SJSA1 (cell line): Measurements from ENCODE around the gene CHPT1. TPM values are rescaled to one million over a fixed set of nuclear protein-coding genes. Genes with fewer than 3 reads are reported as not detected.

ENCODE experiments used
- DNase-seq, 2 experiments: peaks; one replicate each; pipeline ENCODE4 v3.0.0-alpha.2; 2015 to 2020; ENCODE audit warnings: low spot score in 2 of 2, low read depth in 1 of 2
- H3K27ac ChIP-seq: fragments of 250-450 bp; sonication (Bioruptor Pico); 2 replicates; pipeline ENCODE4 v1.5.1; 2020; ENCODE audit warnings: mild to moderate bottlenecking, moderate library complexity
- H3K27me3 ChIP-seq: fragments of 250-450 bp; sonication (Bioruptor Pico); replicated peaks from 2 replicates; pipeline ENCODE4 v1.5.1; 2020; ENCODE audit warnings: mild to moderate bottlenecking, moderate library complexity
- H3K36me3 ChIP-seq: fragments of 250-450 bp; sonication (Bioruptor Pico); 2 replicates; pipeline ENCODE4 v1.5.1; 2020; ENCODE audit warnings: mild to moderate bottlenecking
- H3K4me1 ChIP-seq: fragments of 250-450 bp; sonication (Bioruptor Pico); replicated peaks from 2 replicates; pipeline ENCODE4 v1.6.1; 2021; ENCODE audit warnings: mild to moderate bottlenecking
- H3K4me3 ChIP-seq: fragments of 250-450 bp; sonication (Bioruptor Pico); 2 replicates; pipeline ENCODE4 v1.5.1; 2020; ENCODE audit warnings: mild to moderate bottlenecking
- H3K9me3 ChIP-seq: fragments of 250-450 bp; sonication (Bioruptor Pico); replicated peaks from 2 replicates; pipeline ENCODE4 v1.5.1; 2020; ENCODE audit warnings: mild to moderate bottlenecking
- total RNA-seq: library from RNA; depleted of rRNA; stranded (reverse); fragments of >200 nt; shearing (Covaris generic); gene quantifications from 2 replicates; pipeline ENCODE4 v1.2.3, GENCODE V29; 2014

Gene CHPT1
- total RNA-seq, 1 experiment from 2014 or later, result 44.8 TPM

GRCh38 chr12:101743724-101744472, 46.5 kb downstream of the CHPT1 start:
- H3K36me3 ChIP-seq, result peaks cover 8% of the 10 kb centered on the region; the same call in 1 of the 2 replicates
- no peak overlapping the region for H3K27ac ChIP-seq
- H3K9me3 ChIP-seq, result no peaks in the 10 kb centered on the region
- no peaks in the 10 kb centered on the region for H3K27me3 ChIP-seq
- no peak for DNase-seq
- no peak overlapping the region for H3K4me3 ChIP-seq
- H3K4me1 ChIP-seq, result no peaks in the 10 kb centered on the region

- Histone ChIP-seq H3K27me3 (no peaks in the 10 kb centered on the region), H3K9me3 (no peaks in the 10 kb centered on the region), H3K27ac (no peak overlapping the region), H3K36me3 (peaks cover 8% of the 10 kb centered on the region; the same call in 1 of the 2 replicates), H3K4me1 (no peaks in the 10 kb centered on the region), H3K4me3 (no peak overlapping the region)
- no peak for DNase-seq
These were observed 48.0 kb downstream of the CHPT1 start for GRCh38 chr12:101745481-101745880.

GRCh38 chr12:101746196-101746595, 48.8 kb downstream of the CHPT1 start:
- no peak for DNase-seq
- Histone ChIP-seq H3K4me3 (no peak overlapping the region), H3K27me3 (no peaks in the 10 kb centered on the region), H3K4me1 (no peaks in the 10 kb centered on the region), H3K36me3 (peaks cover 8% of the 10 kb centered on the region; the same call in 1 of the 2 replicates), H3K9me3 (no peaks in the 10 kb centered on the region), H3K27ac (no peak overlapping the region)

- Histone ChIP-seq H3K27ac (no peak overlapping the region), H3K4me3 (no peak overlapping the region), H3K36me3 (peaks cover 8% of the 10 kb centered on the region; the same call in 1 of the 2 replicates), H3K9me3 (no peaks in the 10 kb centered on the region), H3K27me3 (no peaks in the 10 kb centered on the region), H3K4me1 (no peaks in the 10 kb centered on the region)
- DNase-seq, result no peak
These were observed 49.2 kb downstream of the CHPT1 start for GRCh38 chr12:101746661-101747060.

GRCh38 chr12:101747697-101748096, 50.3 kb downstream of the CHPT1 start:
- Histone ChIP-seq H3K27ac (no peak overlapping the region), H3K36me3 (peaks cover 10% of the 10 kb centered on the region; the same call in 1 of the 2 replicates), H3K4me3 (no peak overlapping the region), H3K4me1 (no peaks in the 10 kb centered on the region), H3K9me3 (no peaks in the 10 kb centered on the region), H3K27me3 (no peaks in the 10 kb centered on the region)
- no peak for DNase-seq

GRCh38 chr12:101748907-101749306, 51.5 kb downstream of the CHPT1 start:
- H3K36me3 ChIP-seq, result peaks cover 7% of the 10 kb centered on the region; the same call in 1 of the 2 replicates
- no peaks in the 10 kb centered on the region for H3K9me3 ChIP-seq
- H3K4me3 ChIP-seq, result no peak overlapping the region
- no peaks in the 10 kb centered on the region for H3K27me3 ChIP-seq
- no peak for DNase-seq
- H3K4me1 ChIP-seq, result no peaks in the 10 kb centered on the region
- H3K27ac ChIP-seq, result no peak overlapping the region

- no peak overlapping the region for H3K4me3 ChIP-seq
- 0 out of 2 replicates have a peak, but pooled peaks cover 2% of the 10 kb centered on the region for H3K36me3 ChIP-seq
- no peak for DNase-seq
- no peaks in the 10 kb centered on the region for H3K4me1 ChIP-seq
- no peaks in the 10 kb centered on the region for H3K27me3 ChIP-seq
- no peak overlapping the region for H3K27ac ChIP-seq
- H3K9me3 ChIP-seq, result no peaks in the 10 kb centered on the region
These were observed 52.2 kb downstream of the CHPT1 start for GRCh38 chr12:101749657-101750056.

GRCh38 chr12:101750152-101750551, 52.7 kb downstream of the CHPT1 start:
- H3K36me3 ChIP-seq, result 0 out of 2 replicates have a peak, but pooled peaks cover 2% of the 10 kb centered on the region
- no peaks in the 10 kb centered on the region for H3K9me3 ChIP-seq
- H3K4me1 ChIP-seq, result no peaks in the 10 kb centered on the region
- H3K27me3 ChIP-seq, result no peaks in the 10 kb centered on the region
- no peak for DNase-seq
- H3K4me3 ChIP-seq, result no peak overlapping the region
- no peak overlapping the region for H3K27ac ChIP-seq

- no peaks in the 10 kb centered on the region for H3K27me3 ChIP-seq
- no peak overlapping the region for H3K27ac ChIP-seq
- peak in 1 of 2 experiments; percentile 14 for DNase-seq
- no peaks in the 10 kb centered on the region for H3K36me3 ChIP-seq
- no peak overlapping the region for H3K4me3 ChIP-seq
- no peaks in the 10 kb centered on the region for H3K4me1 ChIP-seq
- H3K9me3 ChIP-seq, result no peaks in the 10 kb centered on the region
These were observed 62.1 kb downstream of the CHPT1 start for GRCh38 chr12:101759396-101760047.

- Histone ChIP-seq H3K9me3 (no peaks in the 10 kb centered on the region), H3K27ac (no peak overlapping the region), H3K4me3 (no peak overlapping the region), H3K36me3 (peaks cover 2% of the 10 kb centered on the region; the same call in 1 of the 2 replicates), H3K4me1 (no peaks in the 10 kb centered on the region), H3K27me3 (no peaks in the 10 kb centered on the region)
- DNase-seq, result no peak
These were observed 63.9 kb downstream of the CHPT1 start for GRCh38 chr12:101761350-101761749.

- no peaks in the 10 kb centered on the region for H3K27me3 ChIP-seq
- no peak overlapping the region for H3K4me3 ChIP-seq
- H3K36me3 ChIP-seq, result peaks cover 2% of the 10 kb centered on the region; the same call in 1 of the 2 replicates
- no peak for DNase-seq
- no peaks in the 10 kb centered on the region for H3K9me3 ChIP-seq
- H3K4me1 ChIP-seq, result no peaks in the 10 kb centered on the region
- H3K27ac ChIP-seq, result no peak overlapping the region
These were observed 64.3 kb downstream of the CHPT1 start for GRCh38 chr12:101761781-101762180.

GRCh38 chr12:101763246-101763931, 65.9 kb downstream of the CHPT1 start:
- no peak for DNase-seq
- Histone ChIP-seq H3K4me1 (no peaks in the 10 kb centered on the region), H3K4me3 (no peak overlapping the region), H3K36me3 (peaks cover 2% of the 10 kb centered on the region; the same call in 1 of the 2 replicates), H3K9me3 (no peaks in the 10 kb centered on the region), H3K27me3 (no peaks in the 10 kb centered on the region), H3K27ac (no peak overlapping the region)

GRCh38 chr12:101764051-101764792, 66.8 kb downstream of the CHPT1 start:
- H3K9me3 ChIP-seq, result no peaks in the 10 kb centered on the region
- H3K4me3 ChIP-seq, result no peak overlapping the region
- no peak overlapping the region for H3K27ac ChIP-seq
- no peaks in the 10 kb centered on the region for H3K27me3 ChIP-seq
- H3K4me1 ChIP-seq, result no peaks in the 10 kb centered on the region
- DNase-seq, result no peak
- H3K36me3 ChIP-seq, result peaks cover 2% of the 10 kb centered on the region; the same call in 1 of the 2 replicates
